Measurements from ENCODE around the gene TRIM33.
"Not testable (repeated sequence)": the region's sequence is repeated elsewhere in the genome, so short reads cannot be mapped to it uniquely, and the experiment has no call there.

Gene TRIM33

DNA sequence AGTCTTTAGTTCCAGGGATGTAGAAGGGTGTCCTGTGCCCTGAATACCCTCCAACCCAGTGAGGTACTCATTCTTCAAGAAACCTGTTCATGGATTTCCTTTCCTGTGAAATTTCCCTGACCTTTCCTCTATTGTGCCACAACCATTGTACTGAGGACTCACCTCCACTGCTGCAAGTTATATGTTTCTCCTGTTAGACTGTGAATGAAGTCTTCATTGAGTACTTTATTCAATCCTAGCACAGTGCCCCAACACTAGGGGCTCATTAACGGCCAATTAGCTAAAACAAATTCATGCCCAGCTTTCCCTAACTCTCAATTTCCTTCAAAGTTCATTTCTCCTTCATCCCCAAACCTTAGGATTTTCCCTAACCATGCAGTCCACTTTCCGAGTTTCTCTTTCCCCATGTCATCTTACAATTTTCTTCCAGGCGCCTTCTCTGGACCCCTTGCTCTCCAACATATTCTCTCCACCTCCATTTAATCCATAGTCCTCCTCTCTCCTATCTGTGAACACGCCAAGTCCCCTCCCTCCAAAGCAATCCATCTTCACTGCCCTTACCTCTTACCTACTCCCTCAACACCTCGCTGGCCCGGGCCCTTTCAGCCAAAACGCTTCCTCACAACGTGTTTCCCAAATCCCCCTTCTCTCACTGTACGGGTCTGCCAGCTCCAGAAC is 1.3 kb downstream of the TRIM33 start:
- DNase-seq, result no peak

DNA sequence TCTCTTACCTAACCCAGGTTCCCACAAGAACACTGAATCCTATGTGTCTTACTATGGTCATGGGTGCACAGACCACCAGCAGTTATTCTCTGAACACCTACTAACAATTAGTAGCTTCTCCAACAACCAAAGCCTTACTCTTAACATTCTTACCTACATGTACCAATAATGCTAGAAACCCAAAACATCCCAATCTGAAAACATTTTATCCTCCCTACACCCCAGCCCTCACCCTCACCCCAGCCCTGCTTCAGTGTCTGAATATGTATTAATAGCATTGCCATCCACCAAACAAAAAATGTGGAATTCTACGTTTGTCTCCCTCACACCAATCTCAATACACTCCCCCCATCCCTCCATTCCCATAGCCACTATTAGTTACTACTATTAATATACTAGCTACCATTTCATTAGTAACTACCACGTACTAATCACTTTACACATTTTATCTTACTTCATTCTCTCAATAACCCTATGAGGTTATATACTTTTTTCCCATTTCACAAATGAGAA is 2.6 kb downstream of the TRIM33 start:
- DNase-seq, result no peak

DNA sequence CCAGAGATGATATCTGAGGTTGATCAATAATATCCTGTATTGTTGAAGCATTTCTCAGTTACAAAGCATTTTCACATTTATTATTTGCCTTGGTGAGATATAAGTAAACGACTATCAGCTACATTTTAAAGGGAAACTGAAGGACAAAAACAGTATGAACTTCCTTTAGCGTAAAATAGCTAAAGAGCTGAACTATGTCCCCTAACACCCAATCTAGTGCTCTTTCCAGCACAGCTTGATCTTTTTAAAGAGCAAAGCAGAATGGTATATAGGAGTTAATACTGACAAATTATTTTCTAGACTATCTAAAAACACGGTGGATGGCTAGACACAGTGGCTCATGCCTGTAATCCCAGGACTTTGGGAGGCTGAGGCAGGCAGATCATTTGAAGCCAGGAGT is 3.5 kb downstream of the TRIM33 start:
- no peak for DNase-seq

DNA sequence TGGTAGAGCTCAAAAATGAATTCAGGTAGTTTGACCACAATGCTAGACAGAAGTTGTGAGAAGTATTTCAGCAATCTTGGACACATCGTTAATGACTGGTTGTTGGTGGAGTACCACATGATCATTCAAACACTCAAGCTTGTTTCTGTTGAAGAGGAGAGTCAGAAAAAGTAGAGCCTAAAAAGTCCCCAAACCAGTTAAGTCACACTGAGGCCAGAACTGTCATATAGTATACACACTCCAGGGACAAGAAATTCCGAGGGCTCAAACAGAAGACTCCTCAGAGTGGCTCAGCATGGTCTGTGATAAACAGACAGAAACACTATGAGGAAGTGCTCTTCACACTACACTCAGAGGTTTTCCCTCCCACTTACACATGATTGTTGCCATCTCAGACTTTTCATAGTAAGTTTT is 5.8 kb downstream of the TRIM33 start:
- DNase-seq, result no peak

DNA sequence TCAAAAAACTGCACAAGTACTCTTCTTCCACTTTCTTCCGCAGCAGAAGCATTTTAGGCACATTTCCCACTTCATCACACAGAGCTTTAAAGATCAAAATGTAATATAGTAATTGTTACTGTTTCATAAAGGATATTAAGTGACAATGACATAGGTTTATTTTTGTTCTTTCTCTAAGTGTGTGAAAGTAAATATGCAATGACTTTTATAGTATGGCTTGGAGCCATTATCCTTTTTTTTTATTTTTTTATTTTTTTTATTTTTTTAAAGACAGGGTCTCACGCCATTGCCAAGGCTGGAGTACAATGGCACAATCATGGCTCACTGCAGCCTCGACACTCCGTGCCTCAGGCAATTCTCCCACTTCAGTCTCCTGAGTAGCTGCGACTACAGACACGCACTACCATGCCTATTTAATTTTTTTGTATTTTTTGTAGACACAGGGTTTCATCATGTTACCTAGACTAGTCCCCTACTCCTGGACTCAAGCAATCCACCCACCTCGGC is 7.0 kb downstream of the TRIM33 start:
- no peak for DNase-seq

DNA sequence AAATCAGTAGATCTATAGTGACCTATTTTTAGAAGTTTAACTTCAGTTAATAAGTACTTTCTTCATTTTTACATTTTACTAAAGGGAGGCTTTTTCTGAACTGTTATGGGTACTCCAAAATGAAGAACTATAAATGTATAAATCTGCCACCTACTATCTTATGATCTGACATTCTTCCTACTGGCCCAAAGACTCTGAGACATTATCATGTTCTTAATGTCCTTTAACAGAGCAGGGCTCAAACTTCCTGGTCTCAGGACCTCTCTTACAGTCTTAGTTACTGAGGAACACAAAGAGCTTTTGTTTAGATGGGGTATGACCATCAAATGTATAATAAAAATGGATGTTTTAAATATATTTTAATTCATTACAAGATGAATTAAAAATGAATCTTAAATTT is 8.9 kb downstream of the TRIM33 start:
- DNase-seq, result no peak

DNA sequence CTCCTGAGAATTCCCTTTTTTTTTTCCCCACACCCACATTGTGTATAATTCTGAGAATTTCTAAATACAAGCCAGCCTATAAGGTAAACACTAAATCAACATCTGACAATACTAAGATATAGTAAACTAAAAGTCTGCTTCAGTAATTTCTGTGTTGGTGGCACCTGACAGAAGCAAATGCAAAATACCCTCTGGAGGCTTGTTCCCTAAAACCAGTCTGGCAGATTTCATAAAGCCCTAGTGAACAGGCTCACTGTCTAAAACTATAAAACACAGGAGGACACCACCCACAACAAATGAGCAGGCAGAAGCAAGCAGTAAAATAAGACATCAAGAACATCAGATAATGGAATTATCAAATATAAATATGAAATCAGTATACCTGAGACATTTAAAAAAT is 11.5 kb downstream of the TRIM33 start:
- no peak for DNase-seq

DNA sequence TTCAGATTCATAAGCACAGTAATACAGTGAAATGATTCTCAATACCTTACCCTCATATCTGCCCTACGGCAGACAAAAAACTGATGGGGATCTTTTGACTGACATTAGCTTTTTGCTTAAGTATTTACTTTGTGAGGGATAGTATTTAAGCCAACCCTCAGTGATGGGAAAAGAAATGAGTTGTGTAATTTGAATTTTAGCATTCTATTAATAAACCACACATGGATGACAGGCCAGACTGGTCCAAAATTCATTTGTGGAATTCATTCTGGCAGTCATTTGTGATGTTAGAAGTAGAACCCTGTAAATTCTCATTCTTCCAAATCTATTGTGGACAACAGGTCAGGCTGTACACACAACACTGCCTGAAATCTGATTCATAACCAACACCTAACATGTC is 14.9 kb downstream of the TRIM33 start:
- DNase-seq, result no peak

DNA sequence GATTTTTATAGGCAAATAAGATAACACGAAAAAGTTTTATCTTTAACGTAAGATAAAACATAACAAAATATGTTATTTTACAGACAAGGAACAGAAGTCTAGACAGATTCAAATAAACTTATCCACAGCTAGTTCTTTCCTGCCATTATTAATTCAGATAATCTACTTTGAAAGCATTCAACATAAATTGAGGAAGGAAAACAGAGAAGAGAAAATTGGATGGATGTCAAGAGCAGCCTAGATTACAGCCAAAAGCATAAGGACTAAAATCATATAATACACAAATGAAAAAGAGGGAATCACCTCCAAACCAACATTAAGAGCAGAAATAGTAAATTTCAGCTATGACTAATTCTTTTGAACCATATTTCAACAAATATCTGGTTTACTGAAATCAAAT is 15.5 kb downstream of the TRIM33 start:
- DNase-seq, result no peak

DNA sequence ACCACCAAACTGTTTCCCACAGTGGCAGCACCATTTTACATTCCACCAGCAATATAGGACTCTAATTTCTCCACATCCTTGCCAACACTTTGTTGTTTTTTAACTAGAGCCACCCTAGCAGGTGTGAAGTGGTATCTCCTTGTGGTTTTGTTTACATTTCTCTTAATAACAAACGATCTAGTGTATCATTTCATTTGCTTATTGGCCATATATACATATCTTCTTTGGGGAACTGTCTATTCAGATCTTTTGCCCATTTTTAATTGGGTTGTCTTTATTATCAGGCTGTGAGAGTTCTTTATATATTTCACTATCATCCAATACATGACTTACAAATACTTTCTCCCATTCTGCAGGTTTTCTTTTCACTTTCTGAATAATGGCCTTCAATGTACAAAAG is 18.0 kb downstream of the TRIM33 start:
- DNase-seq, result no peak

DNA sequence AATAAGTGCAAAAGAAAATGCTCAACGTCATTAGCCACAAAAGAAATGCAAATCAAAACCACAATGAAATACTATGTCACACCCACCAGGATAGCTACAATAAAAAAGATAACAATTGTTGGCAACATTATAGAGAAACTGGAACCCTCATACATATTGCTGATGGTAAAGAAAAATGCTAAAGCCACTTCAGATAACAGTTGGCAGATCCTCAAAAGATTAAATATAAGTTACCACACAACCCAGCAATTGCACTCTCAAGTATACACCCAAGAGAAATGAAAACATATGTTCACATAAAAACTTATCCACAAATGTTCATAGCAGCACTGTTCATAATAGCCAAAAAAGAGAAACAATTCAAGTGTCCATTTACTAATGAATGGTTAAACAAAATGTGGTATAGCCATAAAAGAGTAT is 20.7 kb downstream of the TRIM33 start:
- DNase-seq, result no peak

DNA sequence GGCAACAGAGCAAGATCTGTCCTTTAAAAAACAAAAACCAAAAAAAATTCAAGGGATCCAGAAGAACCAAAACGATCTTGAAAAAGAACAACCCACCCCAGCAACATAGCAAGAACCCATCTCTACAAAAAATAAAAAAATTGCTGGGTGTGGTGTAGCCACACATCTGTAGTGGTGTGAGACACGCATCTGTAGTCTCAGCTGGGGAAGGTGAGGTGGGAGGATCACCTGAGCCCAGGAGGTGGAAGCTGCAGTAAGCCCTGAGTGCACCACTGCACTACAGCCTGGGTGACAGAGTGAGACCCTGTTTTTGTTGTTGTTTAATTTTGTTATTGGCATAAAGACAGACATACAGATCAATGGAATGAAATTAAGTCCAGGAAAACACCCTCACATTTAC is 22.3 kb downstream of the TRIM33 start:
- DNase-seq, result no peak

DNA sequence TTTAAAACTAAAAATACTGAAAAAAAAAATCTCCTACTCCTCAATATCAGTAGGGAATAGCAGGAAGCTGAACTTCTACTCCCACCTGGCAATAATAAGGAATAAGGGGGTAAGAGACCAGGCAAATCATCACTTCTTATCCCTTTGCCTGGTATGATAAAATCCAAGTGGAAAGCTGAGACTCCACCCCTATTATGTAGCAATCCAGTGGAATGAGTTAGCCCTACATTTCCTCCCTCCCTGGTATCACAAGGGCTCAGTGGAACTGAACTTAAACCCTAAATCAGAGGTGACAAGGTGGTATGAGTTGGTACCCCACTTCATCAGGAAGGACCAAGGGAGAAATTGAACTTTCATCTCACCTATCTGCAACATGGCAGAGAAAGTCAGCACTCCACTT is 25.7 kb downstream of the TRIM33 start:
- no peak for DNase-seq

DNA sequence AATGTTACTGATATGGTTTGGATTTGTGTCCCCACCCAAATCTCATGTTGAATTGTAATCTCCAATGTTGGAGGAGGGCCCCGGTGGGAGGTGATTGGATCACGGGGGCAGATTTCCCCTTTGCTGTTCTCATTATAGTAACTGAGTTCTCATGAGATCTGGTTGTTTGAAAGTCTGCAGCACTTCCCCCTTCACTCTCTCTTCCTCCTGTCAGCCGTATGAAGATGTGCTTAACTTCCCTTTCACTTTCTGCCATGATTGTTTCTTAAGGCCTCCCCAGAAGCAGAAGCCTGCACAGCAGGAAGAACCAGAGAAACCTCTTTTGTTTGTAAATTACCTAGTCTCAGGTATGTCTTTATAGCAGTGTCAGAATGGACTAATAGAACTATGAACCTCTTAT is 28.4 kb downstream of the TRIM33 start:
- DNase-seq, result peak; percentile 69

DNA sequence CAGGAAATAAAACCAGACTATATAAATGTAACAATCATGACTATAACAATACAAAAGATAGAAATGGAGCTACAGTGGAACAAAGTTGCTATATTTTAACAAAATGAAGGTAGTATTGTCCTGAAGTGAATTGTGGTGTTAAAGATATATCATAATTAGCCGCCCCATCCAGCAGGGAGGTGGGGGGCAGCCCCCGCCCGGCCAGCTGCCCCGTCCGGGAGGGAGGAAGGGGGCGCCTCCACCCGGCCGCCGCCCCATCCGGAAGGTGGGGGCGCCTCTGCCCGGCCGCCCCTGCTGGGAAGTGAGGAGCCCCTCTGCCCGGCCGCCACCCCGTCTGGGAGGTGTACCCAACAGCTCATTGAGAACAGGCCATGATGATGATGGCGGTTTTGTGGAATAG is 31.4 kb downstream of the TRIM33 start:
- DNase-seq, result not testable (repeated sequence)

DNA sequence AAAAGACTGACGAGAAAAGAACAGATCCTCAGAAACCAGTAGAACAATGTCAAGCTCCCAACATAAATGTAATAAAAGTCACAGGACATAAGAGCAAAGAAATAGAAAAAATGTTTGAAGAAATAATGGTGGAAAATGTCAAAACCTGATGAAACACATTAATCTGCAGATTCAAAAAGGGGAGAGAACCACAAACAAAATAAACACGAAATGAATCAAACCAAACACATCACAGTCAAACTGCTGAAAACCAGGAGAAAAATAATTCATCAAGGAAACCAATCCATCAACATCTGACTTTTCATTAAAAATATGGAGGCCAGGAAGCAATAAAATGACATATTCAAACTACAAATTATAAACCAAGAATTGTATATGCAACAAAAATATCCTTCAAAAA is 31.9 kb downstream of the TRIM33 start:
- no peak for DNase-seq

DNA sequence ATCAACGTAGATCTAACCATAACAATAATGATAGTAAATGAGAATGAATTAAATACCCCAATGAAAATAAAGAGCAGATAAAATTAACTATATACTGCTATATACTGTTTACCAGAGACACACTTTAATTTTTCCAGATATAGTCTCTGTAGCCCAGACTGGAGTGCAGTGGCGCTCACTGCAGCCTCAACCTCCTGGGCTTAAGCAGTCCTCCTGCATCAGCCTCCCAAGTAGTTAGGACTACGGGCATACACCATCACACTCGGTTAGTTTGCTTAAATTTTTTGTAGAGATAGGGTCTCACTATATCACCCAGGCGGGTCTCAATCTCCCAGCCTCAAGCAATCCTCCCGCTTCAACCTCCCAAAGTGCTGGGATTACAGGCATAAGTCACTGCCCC is 37.2 kb downstream of the TRIM33 start:
- no peak for DNase-seq

DNA sequence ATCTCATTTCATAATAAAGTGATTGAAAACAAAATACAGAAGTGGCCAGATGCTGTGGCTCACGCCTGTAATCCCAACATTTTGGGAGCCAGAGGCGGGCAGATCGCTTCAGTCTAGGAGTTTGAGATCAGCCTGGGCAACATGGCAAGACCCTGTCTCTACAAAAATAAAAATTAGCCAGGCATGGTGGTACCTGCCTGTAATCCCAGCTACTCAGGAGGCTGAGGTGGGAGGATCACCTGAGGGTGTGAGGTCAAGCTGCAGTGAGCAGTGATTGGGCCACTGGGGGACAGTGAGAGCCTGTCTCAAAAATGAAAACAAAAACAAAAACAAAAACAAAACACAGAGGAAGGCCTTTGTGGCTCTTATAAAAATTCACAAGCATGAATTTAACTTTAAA is 38.6 kb downstream of the TRIM33 start:
- DNase-seq, result no peak

DNA sequence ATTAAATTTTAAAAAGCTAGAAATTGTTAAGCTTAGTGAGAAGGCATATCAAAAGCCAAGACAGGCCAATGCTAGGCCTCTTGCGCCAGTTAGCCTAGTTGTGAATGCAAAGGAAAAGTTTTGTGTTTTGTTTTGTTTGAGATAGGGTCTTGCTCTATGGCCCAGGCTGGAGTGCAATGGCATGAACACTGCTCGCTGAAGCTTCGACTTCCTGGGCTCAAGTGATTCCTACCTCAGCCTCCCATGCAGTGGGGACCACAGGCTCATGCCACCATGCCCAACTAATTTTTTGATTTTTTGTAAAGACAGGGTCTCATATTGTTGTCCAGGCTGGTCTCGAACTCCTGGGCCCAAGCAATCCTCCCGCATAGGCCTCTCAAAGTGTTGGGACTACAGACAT is 40.3 kb downstream of the TRIM33 start:
- DNase-seq, result no peak

DNA sequence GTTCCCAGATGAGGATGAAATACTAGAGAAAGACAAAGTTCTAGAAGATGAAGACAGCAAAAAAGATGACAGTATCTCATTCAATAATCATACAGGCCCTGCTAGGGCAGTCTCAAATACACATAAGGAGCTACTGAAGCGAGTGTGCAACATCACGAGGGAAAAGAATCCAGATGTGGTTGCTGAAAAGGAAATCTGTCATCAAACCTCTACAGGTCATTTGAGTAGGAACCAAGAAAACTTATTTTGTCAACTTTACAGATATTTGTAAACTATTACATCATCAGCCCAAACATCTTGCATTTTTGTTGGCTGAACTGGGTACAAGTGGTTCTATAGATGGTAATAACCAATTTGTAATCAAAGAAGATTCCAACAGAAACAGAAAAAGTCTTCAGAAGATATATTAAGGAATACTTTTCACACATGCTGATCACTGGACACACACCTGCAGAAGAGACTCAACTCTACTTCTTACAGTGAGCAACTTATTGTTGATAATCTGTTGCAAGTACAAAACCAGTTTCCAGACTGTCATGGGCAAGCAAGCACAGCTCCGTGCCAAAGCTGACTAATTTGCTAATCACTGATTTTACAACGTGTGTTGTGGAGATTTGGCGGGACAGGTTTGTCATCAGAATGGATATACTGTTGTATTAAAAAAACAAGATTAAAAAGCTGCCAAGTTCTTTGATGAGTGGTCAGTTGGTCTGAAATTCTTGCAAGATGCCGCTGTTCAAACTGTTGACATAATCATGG is 42.1 kb downstream of the TRIM33 start:
- no peak for DNase-seq

DNA sequence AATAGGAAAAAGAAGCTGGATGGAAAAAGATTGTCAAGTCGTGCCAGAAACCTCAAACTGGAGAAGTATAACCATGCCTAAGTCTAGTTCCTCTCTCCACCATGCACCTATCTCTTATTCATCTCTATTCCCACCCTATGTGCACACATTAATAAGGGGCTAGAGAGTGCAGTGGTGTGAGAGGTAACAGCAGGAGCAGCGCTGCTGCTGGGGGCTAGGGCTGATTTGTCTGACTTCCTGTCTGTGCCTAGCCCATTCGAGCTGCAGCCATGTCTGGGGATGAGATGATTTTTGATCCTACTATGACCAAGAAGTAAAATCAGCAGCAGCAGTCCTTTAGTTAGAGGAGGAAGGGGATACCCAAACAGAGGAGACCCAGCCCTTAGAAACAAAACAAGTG is 43.0 kb downstream of the TRIM33 start:
- DNase-seq, result no peak

DNA sequence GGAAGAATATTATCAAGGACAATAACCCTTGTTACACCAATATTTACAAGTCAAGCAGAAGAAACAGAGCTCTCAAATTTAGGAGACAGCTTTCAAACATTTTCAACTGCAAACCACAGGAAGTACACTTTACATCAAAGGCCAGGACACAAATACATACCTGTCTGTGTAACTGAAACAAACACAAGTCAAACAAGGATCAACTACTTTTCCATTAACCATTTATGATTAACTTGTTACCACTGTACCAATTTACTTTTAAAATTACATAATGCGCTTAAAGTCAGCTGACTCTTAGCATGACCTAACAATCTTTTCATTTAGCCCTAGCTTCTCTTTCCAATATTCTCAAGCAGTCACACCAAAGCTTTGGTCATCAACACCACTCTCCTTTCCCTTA is 43.5 kb downstream of the TRIM33 start:
- DNase-seq, result no peak

DNA sequence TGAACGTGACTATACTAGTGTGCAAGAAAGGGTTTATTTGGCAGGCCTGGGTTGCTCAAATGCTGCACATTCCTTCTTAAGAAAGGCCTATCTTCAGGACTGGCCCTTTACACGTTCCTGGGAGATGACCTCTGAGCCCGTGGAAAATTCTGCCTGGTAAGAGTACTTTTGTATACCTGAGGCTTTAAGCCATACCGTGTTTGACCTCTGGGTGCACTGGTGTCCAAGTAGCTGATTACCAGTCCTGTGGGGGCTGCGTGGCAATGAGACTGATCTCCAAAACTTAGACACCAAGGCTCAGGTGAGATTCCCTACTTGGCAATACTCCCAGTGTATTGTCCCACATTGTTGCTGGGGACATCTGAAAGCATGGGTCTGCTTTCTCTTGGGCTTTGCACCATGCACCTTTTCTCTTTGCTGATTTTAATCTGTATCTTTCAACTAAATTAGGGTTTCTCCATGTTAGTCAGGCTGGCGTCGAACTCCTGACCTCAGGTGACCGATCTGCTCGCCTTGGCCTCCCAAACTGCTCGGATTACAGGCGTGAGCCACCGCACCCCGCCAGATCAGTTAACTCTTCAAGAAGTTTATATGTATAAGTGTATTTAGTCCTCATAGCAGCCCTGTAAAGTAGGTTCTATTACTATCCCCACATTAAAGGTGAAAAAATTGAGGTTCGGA is 44.5 kb downstream of the TRIM33 start:
- DNase-seq, result no peak

DNA sequence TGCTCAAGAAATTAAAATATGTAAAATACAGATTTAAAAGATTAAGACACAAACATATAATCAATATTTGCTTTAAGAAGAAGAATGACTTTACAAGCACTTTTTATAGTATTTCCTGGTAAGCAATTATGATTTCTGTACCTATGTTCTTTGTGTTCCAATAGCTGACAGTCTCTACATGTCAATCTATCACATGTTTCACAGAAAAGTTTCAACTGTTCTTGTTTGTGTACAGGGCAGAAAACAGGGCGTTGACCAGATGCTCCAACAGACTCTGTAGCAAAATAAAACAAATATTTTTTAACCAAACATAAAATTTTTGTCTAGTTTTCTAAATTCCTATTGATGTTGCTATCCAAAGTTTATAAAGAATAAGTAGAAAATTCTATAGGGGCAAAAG is 48.0 kb downstream of the TRIM33 start:
- DNase-seq, result no peak

Measured in GF-D8 (cell line).